Fibroblast of mammary gland (primary cell): ENCODE measurements around the gene PTPN3.
A peak's percentile ranks its signal among the peaks of the same experiment; 100 is the strongest.
"Not testable (repeated sequence)": the region's sequence is repeated elsewhere in the genome, so short reads cannot be mapped to it uniquely, and the experiment has no call there.

Experiments used
- DNase-seq: peaks from one replicate; pipeline ENCODE4 v3.0.0-alpha.2; 2010; ENCODE audit warnings: low read depth
- H3K4me3 ChIP-seq: 2 replicates; pipeline ENCODE4 v1.5.1; 2011; ENCODE audit warnings: low read depth, mild to moderate bottlenecking, low read length, moderate library complexity; ENCODE audit not compliant: control insufficient read depth
- CTCF ChIP-seq: conservative IDR thresholded peaks from 2 replicates; pipeline ENCODE4 v1.5.1; 2011; ENCODE audit warnings: low read depth, low read length, inconsistent platforms; ENCODE audit not compliant: control insufficient read depth, insufficient read depth

The PTPN3 gene

GRCh38 chr9:109517901-109518377 lies 19.8 kb upstream of the PTPN3 start:
- no peak overlapping the region for H3K4me3 ChIP-seq
- no peak for TF ChIP-seq CTCF
- DNase-seq: no peak

- no peak for TF ChIP-seq CTCF
- H3K4me3 ChIP-seq: no peak overlapping the region
- DNase-seq: peak; percentile 49
Observed at GRCh38 chr9:109513871-109514270, 15.8 kb upstream of the PTPN3 start.

- DNase-seq: no peak
- no peak overlapping the region for H3K4me3 ChIP-seq
- no peak for TF ChIP-seq CTCF
Observed at GRCh38 chr9:109512170-109512756, 14.2 kb upstream of the PTPN3 start.

GRCh38 chr9:109510506-109510905 lies 12.4 kb upstream of the PTPN3 start:
- no peak for DNase-seq
- H3K4me3 ChIP-seq: no peak overlapping the region
- no peak for TF ChIP-seq CTCF

GRCh38 chr9:109510042-109510441 lies 11.9 kb upstream of the PTPN3 start:
- DNase-seq, H3K4me3 ChIP-seq: not testable (repeated sequence)

- H3K4me3 ChIP-seq: no peak overlapping the region
- no peak for TF ChIP-seq CTCF
- DNase-seq: no peak
Observed at GRCh38 chr9:109509611-109510010, 11.5 kb upstream of the PTPN3 start.

- no peak overlapping the region for H3K4me3 ChIP-seq
- no peak for TF ChIP-seq CTCF
- DNase-seq: peak; percentile 89
Observed at GRCh38 chr9:109507421-109507838, 9.3 kb upstream of the PTPN3 start.
